Suppressor macrophage treated with lipopolysaccharide for 1 hour (primary cell): ENCODE data around the gene ANKRD12.

ENCODE experiments used
- DNase-seq, 3 donors: peaks; one replicate each; pipeline ENCODE4 v3.0.0-alpha.2; 2020 to 2022

The ANKRD12 gene

GRCh38 chr18:9188359-9189231, 52.0 kb downstream of the ANKRD12 start:
- DNase-seq, result no peak

GRCh38 chr18:9189491-9189890, 52.9 kb downstream of the ANKRD12 start:
- no peak for DNase-seq

- no peak for DNase-seq
Observed at GRCh38 chr18:9191658-9192256, 55.2 kb downstream of the ANKRD12 start.

GRCh38 chr18:9193031-9193430, 56.5 kb downstream of the ANKRD12 start:
- no peak for DNase-seq

GRCh38 chr18:9196568-9196967, 60.0 kb downstream of the ANKRD12 start:
- DNase-seq, result no peak

- DNase-seq, result no peak
Observed at GRCh38 chr18:9199681-9200080, 63.1 kb downstream of the ANKRD12 start.

- no peak for DNase-seq
Observed at GRCh38 chr18:9201224-9201623, 64.6 kb downstream of the ANKRD12 start.

- DNase-seq, result no peak
Observed at GRCh38 chr18:9204659-9205058, 68.1 kb downstream of the ANKRD12 start.

- no peak for DNase-seq
Observed at GRCh38 chr18:9206421-9206820, 69.8 kb downstream of the ANKRD12 start.

- peak; percentile 33 to 57 (median 55) for DNase-seq
Observed at GRCh38 chr18:9209279-9209678, 72.7 kb downstream of the ANKRD12 start.

- peak; percentile 28 to 68 (median 57) for DNase-seq
Observed at GRCh38 chr18:9210966-9211365, 74.4 kb downstream of the ANKRD12 start.

- DNase-seq, result no peak
Observed at GRCh38 chr18:9211955-9212354, 75.4 kb downstream of the ANKRD12 start.

GRCh38 chr18:9215221-9215933, 78.8 kb downstream of the ANKRD12 start:
- no peak for DNase-seq

- DNase-seq, result no peak
Observed at GRCh38 chr18:9216459-9216858, 79.9 kb downstream of the ANKRD12 start.

GRCh38 chr18:9217743-9218451, 81.3 kb downstream of the ANKRD12 start:
- DNase-seq, result no peak

GRCh38 chr18:9221040-9221439, 84.5 kb downstream of the ANKRD12 start:
- no peak for DNase-seq

- no peak for DNase-seq
Observed at GRCh38 chr18:9221661-9222060, 85.1 kb downstream of the ANKRD12 start.

- no peak for DNase-seq
Observed at GRCh38 chr18:9223356-9223755, 86.8 kb downstream of the ANKRD12 start.

GRCh38 chr18:9226463-9226862, 89.9 kb downstream of the ANKRD12 start:
- DNase-seq, result no peak

GRCh38 chr18:9231852-9232486, 95.4 kb downstream of the ANKRD12 start:
- no peak for DNase-seq

- no peak for DNase-seq
Observed at GRCh38 chr18:9232977-9233376, 96.4 kb downstream of the ANKRD12 start.

- no peak for DNase-seq
Observed at GRCh38 chr18:9233771-9234440, 97.3 kb downstream of the ANKRD12 start.
